Measurements from ENCODE around the gene KLRC3. TPM values are rescaled to one million over a fixed set of nuclear protein-coding genes. Genes with fewer than 3 reads are reported as not detected.
"Not testable (repeated sequence)": the region's sequence is repeated elsewhere in the genome, so short reads cannot be mapped to it uniquely, and the experiment has no call there.

The KLRC3 gene
- total RNA-seq, 1 experiment from 2014 or later = not detected

GRCh38 chr12:10437601-10438000, 17.2 kb upstream of the KLRC3 start:
- ATAC-seq, CTCF ChIA-PET, POLR2A ChIA-PET: not testable (repeated sequence)

GRCh38 chr12:10435816-10436215, 15.4 kb upstream of the KLRC3 start, which contains the start of gene KLRC2:
Gene KLRC2, minus strand, starts transcription at chr12:10436010. Its CDS starts 24 bp downstream, at chr12:10435986.
- H3K9me3 Mint-ChIP-seq; H3K36me3 Mint-ChIP-seq; H3K27ac Mint-ChIP-seq; CTCF ChIA-PET; ATAC-seq; POLR2A ChIA-PET; H3K4me1 Mint-ChIP-seq; H3K27me3 Mint-ChIP-seq (ENCODE audit: low read depth); DNase-seq (ENCODE audit: low spot score); H3K4me3 Mint-ChIP-seq: not testable (repeated sequence)

More at GRCh38 chr12:10437601-10438000, 17.2 kb upstream of the KLRC3 start:
- not testable (repeated sequence) for H3K4me1 Mint-ChIP-seq; H3K27me3 Mint-ChIP-seq (ENCODE audit: low read depth); DNase-seq (ENCODE audit: low spot score); H3K27ac Mint-ChIP-seq; H3K4me3 Mint-ChIP-seq; H3K9me3 Mint-ChIP-seq; H3K36me3 Mint-ChIP-seq

- CTCF ChIA-PET; H3K9me3 Mint-ChIP-seq; POLR2A ChIA-PET; H3K27ac Mint-ChIP-seq; DNase-seq (ENCODE audit: low spot score); ATAC-seq; H3K36me3 Mint-ChIP-seq; H3K4me1 Mint-ChIP-seq; H3K4me3 Mint-ChIP-seq; H3K27me3 Mint-ChIP-seq (ENCODE audit: low read depth): not testable (repeated sequence)
Observed at GRCh38 chr12:10430623-10431022, 10.2 kb upstream of the KLRC3 start.

- H3K36me3 Mint-ChIP-seq; POLR2A ChIA-PET; H3K27me3 Mint-ChIP-seq (ENCODE audit: low read depth); H3K9me3 Mint-ChIP-seq; ATAC-seq; H3K27ac Mint-ChIP-seq; H3K4me1 Mint-ChIP-seq; H3K4me3 Mint-ChIP-seq; CTCF ChIA-PET; DNase-seq (ENCODE audit: low spot score): not testable (repeated sequence)
Observed at GRCh38 chr12:10425938-10426337, 5.5 kb upstream of the KLRC3 start.

GRCh38 chr12:10424260-10424899, 4.0 kb upstream of the KLRC3 start:
- ATAC-seq; H3K4me1 Mint-ChIP-seq; H3K27ac Mint-ChIP-seq; POLR2A ChIA-PET; DNase-seq (ENCODE audit: low spot score); H3K9me3 Mint-ChIP-seq; H3K36me3 Mint-ChIP-seq; CTCF ChIA-PET; H3K4me3 Mint-ChIP-seq; H3K27me3 Mint-ChIP-seq (ENCODE audit: low read depth): not testable (repeated sequence)

- POLR2A ChIA-PET; H3K36me3 Mint-ChIP-seq; H3K27me3 Mint-ChIP-seq (ENCODE audit: low read depth); H3K9me3 Mint-ChIP-seq; H3K27ac Mint-ChIP-seq; H3K4me3 Mint-ChIP-seq; CTCF ChIA-PET; DNase-seq (ENCODE audit: low spot score); H3K4me1 Mint-ChIP-seq: not testable (repeated sequence)
- ATAC-seq = peak; percentile 57; the same call in 1 of the 2 replicates
Observed at GRCh38 chr12:10422159-10422558, 1.8 kb upstream of the KLRC3 start.

- Mint-ChIP-seq H3K4me3 (no peak within 1 kb of the TSS), H3K9me3 (peaks cover 8% of the 10 kb centered on the region), H3K4me1 (peaks cover 17% of the 10 kb centered on the region), H3K27me3 (ENCODE audit: low read depth) (no peaks in the 10 kb centered on the region; the same call in 1 of the 2 replicates), H3K27ac (peak within 1 kb of the TSS; percentile 34; the same call in 1 of the 2 replicates), H3K36me3 (0 out of 2 replicates have a peak, but pooled peaks cover 3% of the 10 kb centered on the region)
- no peak for DNase-seq (ENCODE audit: low spot score)
- no peak for ATAC-seq
- TF ChIP-seq CDX4 (CRISPR knock-in tag; IDR thresholded peaks at IDR 0.05; ENCODE audit: borderline replicate concordance) = no peak
- no peak for TF ChIP-seq SOX15 (CRISPR knock-in tag; IDR thresholded peaks at IDR 0.05)
- no peak for TF ChIP-seq TEAD1 (CRISPR knock-in tag; IDR thresholded peaks at IDR 0.05)
- no peak for TF ChIP-seq ZSCAN18 (CRISPR knock-in tag; IDR thresholded peaks at IDR 0.05)
- TF ChIP-seq CBFB (CRISPR knock-in tag; IDR thresholded peaks at IDR 0.05; ENCODE audit: low read depth) = no peak
- no peak for TF ChIP-seq MAX (CRISPR knock-in tag; IDR thresholded peaks at IDR 0.05)
- no peak for TF ChIP-seq TP53 (CRISPR knock-in tag; IDR thresholded peaks at IDR 0.05)
- CTCF ChIA-PET = no interaction called here
- POLR2A ChIA-PET = no interaction called here
Observed at GRCh38 chr12:10409392-10409791, 11.0 kb downstream of the KLRC3 start, which contains the start of gene KLRC4. Gene KLRC4, minus strand, starts transcription at chr12:10409757. Its CDS starts 182 bp downstream, at chr12:10409575.

Data from WTC11 (cell line).